SU-DHL-6 (cell line): ENCODE measurements around the gene MAP4.

Experiments
- H2AFZ ChIP-seq: fragments of 200-600 bp; sonication (generic); 2 replicates; pipeline ENCODE4 v1.6.1; 2014; ENCODE audit warnings: low read depth, mild to moderate bottlenecking, moderate library complexity, mixed read lengths, antibody characterized with exemption, low read length; ENCODE audit not compliant: severe bottlenecking
- H3F3A ChIP-seq: fragments of 200-600 bp; shearing (Covaris generic); 2 replicates; pipeline ENCODE4 v1.6.0; 2016; ENCODE audit warnings: antibody characterized with exemption, mild to moderate bottlenecking; ENCODE audit not compliant: insufficient read depth
- H3K27ac ChIP-seq: fragments of 200-600 bp; sonication (generic); 2 replicates; pipeline ENCODE4 v1.5.1; 2016; ENCODE audit warnings: low read depth, mild to moderate bottlenecking, low read length, moderate library complexity, mixed read lengths
- H3K27me3 ChIP-seq: fragments of 200-600 bp; sonication (generic), shearing (Covaris generic); 2 replicates; pipeline ENCODE4 v1.6.0; 2014; ENCODE audit warnings: mild to moderate bottlenecking, low read length
- H3K36me3 ChIP-seq: fragments of 200-600 bp; sonication (generic); 2 replicates; pipeline ENCODE4 v1.6.1; 2014; ENCODE audit warnings: mild to moderate bottlenecking, low read length, mixed read lengths
- H3K4me2 ChIP-seq: fragments of 300-600, 200-600 bp; shearing (Covaris generic), sonication (generic); 2 replicates; pipeline ENCODE4 v1.6.0; 2014; ENCODE audit warnings: low read length, low read depth, mild to moderate bottlenecking; ENCODE audit not compliant: poor library complexity, severe bottlenecking
- H3K4me3 ChIP-seq: fragments of 200-600 bp; sonication (generic); 2 replicates; pipeline ENCODE4 v1.5.1; 2014; ENCODE audit warnings: antibody characterized with exemption, low read length, mild to moderate bottlenecking, mixed read lengths; ENCODE audit not compliant: insufficient read depth, poor library complexity, severe bottlenecking
- H3K79me2 ChIP-seq: fragments of 200-600 bp; sonication (generic); 2 replicates; pipeline ENCODE4 v1.6.1; 2014; ENCODE audit warnings: mild to moderate bottlenecking, low read length, moderate library complexity; ENCODE audit not compliant: insufficient read depth
- H3K9ac ChIP-seq: fragments of 200-600 bp; sonication (generic); 2 replicates; pipeline ENCODE4 v1.7.0; 2014; ENCODE audit warnings: mild to moderate bottlenecking, low read length
- H3K9me2 ChIP-seq: fragments of 200-600 bp; sonication (generic); replicated peaks from 2 replicates; pipeline ENCODE4 v1.6.1; 2014; ENCODE audit warnings: low read length; ENCODE audit not compliant: insufficient read depth
- H3K9me3 ChIP-seq: fragments of 200-600 bp; sonication (generic); 2 replicates; pipeline ENCODE4 v1.6.1; 2014; ENCODE audit warnings: low read length, mixed read lengths; ENCODE audit not compliant: insufficient read depth
- H4K20me1 ChIP-seq: fragments of 200-600 bp; sonication (generic); 2 replicates; pipeline ENCODE4 v1.6.1; 2014; ENCODE audit warnings: low read depth, mild to moderate bottlenecking, antibody characterized with exemption, low read length, moderate library complexity, mixed read lengths
- CTCF ChIP-seq: fragments of 200-600 bp; sonication (generic); IDR thresholded peaks from one replicate; pipeline ENCODE4 v1.5.1; 2017; ENCODE audit warnings: antibody characterized with exemption, mild to moderate bottlenecking, low read length, moderate library complexity; ENCODE audit not compliant: insufficient read depth, poor library complexity, severe bottlenecking
- EZH2phosphoT487 ChIP-seq: fragments of 200-600 bp; sonication (generic), shearing (Covaris generic); conservative IDR thresholded peaks from 2 replicates; pipeline ENCODE4 v1.6.1; 2018; ENCODE audit warnings: mild to moderate bottlenecking, antibody characterized with exemption, low read length, moderate library complexity, mixed read lengths

The MAP4 gene

GRCh38 chr3:47976135-47976732 lies 40.0 kb downstream of the MAP4 start:
- peak overlapping the region; percentile 65 for H3K27ac ChIP-seq
- H3K9me3 ChIP-seq: no peaks in the 10 kb centered on the region
- TF ChIP-seq CTCF: no peak
- no peak for TF ChIP-seq EZH2phosphoT487
- H3K9ac ChIP-seq: peak overlapping the region; percentile 15; the same call in 1 of the 2 replicates
- no peak overlapping the region for H3K4me3 ChIP-seq
- H3K9me2 ChIP-seq: no peaks in the 10 kb centered on the region
- peak overlapping the region; percentile 55 for H3K4me2 ChIP-seq
- H3F3A ChIP-seq: peaks cover 24% of the 10 kb centered on the region; the same call in 1 of the 2 replicates
- H3K27me3 ChIP-seq: no peaks in the 10 kb centered on the region
- no peak overlapping the region for H2AFZ ChIP-seq
- peaks cover 12% of the 10 kb centered on the region; the same call in 1 of the 2 replicates for H3K79me2 ChIP-seq
- no peaks in the 10 kb centered on the region for H3K36me3 ChIP-seq
- 0 out of 2 replicates have a peak, but pooled peaks cover 5% of the 10 kb centered on the region for H4K20me1 ChIP-seq

- H3K27ac ChIP-seq: peak overlapping the region; percentile 16; the same call in 1 of the 2 replicates
- no peaks in the 10 kb centered on the region for H3K27me3 ChIP-seq
- H3K9me3 ChIP-seq: no peaks in the 10 kb centered on the region
- H3F3A ChIP-seq: peaks cover 24% of the 10 kb centered on the region; the same call in 1 of the 2 replicates
- H2AFZ ChIP-seq: no peak overlapping the region
- no peaks in the 10 kb centered on the region for H4K20me1 ChIP-seq
- no peak overlapping the region for H3K9ac ChIP-seq
- no peaks in the 10 kb centered on the region for H3K36me3 ChIP-seq
- TF ChIP-seq CTCF: no peak
- no peak for TF ChIP-seq EZH2phosphoT487
- peaks cover 6% of the 10 kb centered on the region for H3K79me2 ChIP-seq
- H3K4me2 ChIP-seq: no peak overlapping the region
- no peaks in the 10 kb centered on the region for H3K9me2 ChIP-seq
- H3K4me3 ChIP-seq: no peak overlapping the region
Measured at GRCh38 chr3:47974974-47975470, 41.2 kb downstream of the MAP4 start.

GRCh38 chr3:47971081-47971480 lies 45.1 kb downstream of the MAP4 start:
- no peak overlapping the region for H3K9ac ChIP-seq
- H4K20me1 ChIP-seq: no peaks in the 10 kb centered on the region
- H3K4me2 ChIP-seq: no peak overlapping the region
- no peaks in the 10 kb centered on the region for H3K9me2 ChIP-seq
- no peak overlapping the region for H3K4me3 ChIP-seq
- H3K36me3 ChIP-seq: no peaks in the 10 kb centered on the region
- no peaks in the 10 kb centered on the region for H3K27me3 ChIP-seq
- no peak overlapping the region for H2AFZ ChIP-seq
- H3K27ac ChIP-seq: no peak overlapping the region
- TF ChIP-seq CTCF: no peak
- no peak for TF ChIP-seq EZH2phosphoT487
- H3F3A ChIP-seq: peaks cover 6% of the 10 kb centered on the region; the same call in 1 of the 2 replicates
- H3K9me3 ChIP-seq: no peaks in the 10 kb centered on the region
- H3K79me2 ChIP-seq: no peaks in the 10 kb centered on the region; the same call in 1 of the 2 replicates
